SK-N-SH treated with all-trans-retinoic acid at 6 μM for 48 hours (cell line): ENCODE data around the gene ATG10.

Experiments
- RARB ChIP-seq: fragments of 250-450 bp; sonication (Bioruptor Pico); IDR thresholded peaks from 2 replicates; pipeline ENCODE4 v1.8.0; 2021; ENCODE audit warnings: mild to moderate bottlenecking, moderate library complexity
- ZFP3 ChIP-seq: fragments of 250-450 bp; sonication (Bioruptor Pico); IDR thresholded peaks from 2 replicates; pipeline ENCODE4 v1.5.0; 2020; ENCODE audit warnings: mild to moderate bottlenecking, moderate library complexity
- TF ChIP-seq, protein P1 (sequence below): fragments of 250-450 bp; sonication (Bioruptor Pico); IDR thresholded peaks from 2 replicates; pipeline ENCODE4 v1.5.1; 2020; ENCODE audit warnings: low read depth, mild to moderate bottlenecking, moderate library complexity

DNA sequence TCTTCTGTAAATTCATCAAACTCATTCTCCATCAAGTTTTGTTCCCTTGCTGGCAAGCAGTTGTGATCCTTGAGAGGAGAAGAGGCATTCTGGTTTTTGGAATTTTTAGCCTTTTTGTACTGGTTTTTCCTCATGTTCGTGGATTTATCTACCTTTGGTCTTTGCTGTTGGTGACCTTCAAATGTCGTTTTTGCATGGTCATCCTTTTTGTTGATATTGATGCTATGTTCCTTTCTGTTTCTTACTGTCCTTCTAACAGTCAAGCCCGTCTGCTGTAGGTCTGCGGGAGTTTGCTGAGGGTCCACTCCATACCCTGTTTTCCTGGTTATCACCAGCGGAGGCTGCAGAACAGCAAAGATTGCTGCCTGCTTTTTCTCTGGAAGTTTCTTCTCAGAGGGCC, 165.4 kb downstream of the ATG10 start:
- TF ChIP-seq ZFP3 (CRISPR knock-in tag) (no peak), RARB (no peak)
- TF ChIP-seq, protein P1, sequence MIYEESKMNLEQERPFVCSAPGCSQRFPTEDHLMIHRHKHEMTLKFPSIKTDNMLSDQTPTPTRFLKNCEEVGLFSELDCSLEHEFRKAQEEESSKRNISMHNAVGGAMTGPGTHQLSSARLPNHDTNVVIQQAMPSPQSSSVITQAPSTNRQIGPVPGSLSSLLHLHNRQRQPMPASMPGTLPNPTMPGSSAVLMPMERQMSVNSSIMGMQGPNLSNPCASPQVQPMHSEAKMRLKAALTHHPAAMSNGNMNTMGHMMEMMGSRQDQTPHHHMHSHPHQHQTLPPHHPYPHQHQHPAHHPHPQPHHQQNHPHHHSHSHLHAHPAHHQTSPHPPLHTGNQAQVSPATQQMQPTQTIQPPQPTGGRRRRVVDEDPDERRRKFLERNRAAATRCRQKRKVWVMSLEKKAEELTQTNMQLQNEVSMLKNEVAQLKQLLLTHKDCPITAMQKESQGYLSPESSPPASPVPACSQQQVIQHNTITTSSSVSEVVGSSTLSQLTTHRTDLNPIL = no peak
